ENCODE data around the gene WASL.

Gene WASL

DNA sequence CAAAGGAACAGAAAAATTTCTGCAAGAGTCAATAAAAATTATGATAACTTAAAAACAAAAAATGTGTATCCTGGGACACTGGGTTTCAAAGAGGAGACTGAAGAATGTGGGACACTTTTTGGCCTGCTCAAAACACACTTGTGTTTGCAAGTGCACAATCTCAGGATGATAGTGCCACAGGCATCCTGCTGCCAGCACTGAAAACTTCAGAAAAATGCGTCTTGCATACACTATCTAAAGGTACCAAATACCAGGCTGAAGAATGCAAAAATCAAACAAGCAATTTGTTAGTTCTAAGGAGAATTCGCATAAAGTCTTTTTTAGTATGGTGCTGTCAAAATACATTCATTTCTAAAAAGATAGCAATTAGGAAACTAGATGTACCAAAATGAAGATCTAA lies 38.1 kb downstream of the WASL start:
- no peak for TF ChIP-seq GATA3 (IDR thresholded peaks at IDR 0.05; ENCODE audit: low read depth, low read length)
- no peak for TF ChIP-seq GATA2 (IDR thresholded peaks at IDR 0.05; ENCODE audit: low read depth, low read length)

DNA sequence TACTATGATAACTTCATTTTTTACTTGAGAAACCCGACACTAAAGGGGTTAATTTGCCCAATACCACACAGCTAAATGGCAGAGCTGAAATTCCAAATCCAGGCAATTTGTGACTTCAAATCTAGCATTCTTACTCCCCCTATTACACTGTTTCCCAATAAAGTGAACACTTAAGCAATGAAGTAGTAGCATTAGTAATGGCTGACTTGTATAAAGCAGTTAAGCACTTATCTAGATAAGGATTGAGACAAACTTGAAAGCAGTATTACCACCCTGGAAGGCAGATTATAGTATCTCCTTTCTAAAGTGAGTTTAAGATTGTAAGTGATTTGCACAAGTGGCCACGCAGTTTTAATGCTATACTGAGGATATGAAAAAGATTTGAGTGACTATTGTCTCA lies 39.3 kb downstream of the WASL start:
- TF ChIP-seq GATA3 (IDR thresholded peaks at IDR 0.05; ENCODE audit: low read depth, low read length) (no peak), GATA2 (IDR thresholded peaks at IDR 0.05; ENCODE audit: low read depth, low read length) (no peak)

DNA sequence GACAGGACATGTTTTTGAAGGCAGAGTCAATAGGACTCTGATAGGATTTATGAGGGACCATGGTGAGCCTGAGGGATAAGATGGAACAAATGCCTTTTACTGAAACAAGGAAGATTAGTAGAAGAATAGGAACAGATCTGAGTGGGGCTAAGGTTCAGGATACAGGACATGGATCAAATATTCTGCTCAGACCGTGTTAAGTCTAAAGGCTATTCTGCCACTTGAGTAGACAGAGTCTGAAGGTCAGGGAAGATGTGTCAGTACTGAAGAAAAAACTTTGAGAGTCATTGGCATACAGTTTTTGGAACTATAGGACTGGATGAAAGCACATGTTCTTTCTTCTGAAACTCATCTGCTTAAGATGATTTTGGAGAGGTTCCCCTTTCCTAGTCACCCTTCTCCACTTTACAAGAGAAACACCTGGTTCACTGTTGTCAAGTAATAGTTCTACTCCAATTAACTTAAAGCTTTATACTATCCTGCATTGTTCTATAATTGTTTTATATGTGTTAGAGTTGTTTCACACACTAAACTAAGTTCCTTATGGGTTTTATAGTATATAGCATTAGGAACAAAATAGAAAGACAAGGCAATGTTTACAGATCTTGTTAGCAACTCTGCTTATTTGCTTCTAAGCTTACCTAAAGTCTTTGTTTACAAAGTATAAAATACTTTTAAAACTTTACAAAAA lies 43.4 kb downstream of the WASL start:
- TF ChIP-seq GATA3 (IDR thresholded peaks at IDR 0.05; ENCODE audit: low read depth, low read length) = no peak
- TF ChIP-seq GATA2 (IDR thresholded peaks at IDR 0.05; ENCODE audit: low read depth, low read length) = no peak

DNA sequence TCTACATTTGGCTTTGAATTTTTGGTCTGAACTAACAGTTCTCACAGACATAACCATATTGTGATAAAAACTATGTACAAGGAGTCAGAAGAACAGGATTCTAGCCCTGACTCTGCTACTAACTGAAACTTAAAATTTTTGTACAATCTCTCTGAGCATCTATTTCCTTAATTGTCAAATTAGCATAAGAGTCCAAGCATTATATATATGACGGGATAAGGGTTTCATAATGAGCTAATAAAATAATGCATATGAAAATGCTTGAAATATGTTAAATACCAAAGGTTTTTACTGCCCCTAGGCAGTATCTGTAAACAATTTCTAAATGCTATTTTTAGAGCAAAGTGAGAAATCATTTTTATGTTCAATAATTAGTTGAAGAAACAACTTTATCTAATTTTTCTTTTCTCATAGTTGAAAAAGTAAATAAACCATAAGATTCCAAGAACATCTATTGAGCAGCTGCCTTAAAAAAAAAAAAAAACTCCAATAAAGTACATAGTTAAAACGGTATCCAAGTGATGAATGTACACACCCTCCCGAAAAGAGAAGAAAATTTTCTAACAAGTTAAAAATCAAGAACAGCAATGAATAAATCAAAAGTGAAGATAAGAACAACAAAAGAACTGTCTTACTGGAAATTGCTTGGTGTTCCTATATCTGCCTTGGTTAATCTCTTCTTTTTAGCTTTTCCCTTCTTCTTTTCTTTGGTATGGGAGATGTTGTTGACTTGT lies 52.7 kb downstream of the WASL start:
- TF ChIP-seq GATA3 (IDR thresholded peaks at IDR 0.05; ENCODE audit: low read depth, low read length) (no peak), GATA2 (IDR thresholded peaks at IDR 0.05; ENCODE audit: low read depth, low read length) (no peak)

DNA sequence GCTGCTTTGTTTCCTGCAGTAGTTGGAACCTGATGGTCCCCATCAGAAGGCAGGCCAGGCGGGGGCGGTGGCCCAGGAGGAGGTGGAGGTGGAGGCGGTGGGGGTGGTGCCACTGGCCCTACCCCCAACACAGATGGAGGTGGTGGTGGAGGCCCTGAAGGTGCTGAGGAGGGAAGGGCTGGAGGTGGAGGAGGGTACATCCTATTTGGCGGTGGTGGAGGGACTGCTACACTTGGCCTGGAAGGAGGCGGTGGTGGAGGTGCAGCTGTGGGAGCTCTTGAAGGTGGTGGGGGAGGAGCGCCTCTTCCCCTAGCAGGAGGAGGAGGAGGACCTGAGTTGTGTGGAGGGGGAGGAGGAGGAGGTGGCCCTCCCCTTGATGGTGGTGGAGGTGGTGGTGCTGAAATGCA lies 56.3 kb downstream of the WASL start:
- TF ChIP-seq GATA3 (IDR thresholded peaks at IDR 0.05; ENCODE audit: low read depth, low read length) (no peak), GATA2 (IDR thresholded peaks at IDR 0.05; ENCODE audit: low read depth, low read length) (no peak)

DNA sequence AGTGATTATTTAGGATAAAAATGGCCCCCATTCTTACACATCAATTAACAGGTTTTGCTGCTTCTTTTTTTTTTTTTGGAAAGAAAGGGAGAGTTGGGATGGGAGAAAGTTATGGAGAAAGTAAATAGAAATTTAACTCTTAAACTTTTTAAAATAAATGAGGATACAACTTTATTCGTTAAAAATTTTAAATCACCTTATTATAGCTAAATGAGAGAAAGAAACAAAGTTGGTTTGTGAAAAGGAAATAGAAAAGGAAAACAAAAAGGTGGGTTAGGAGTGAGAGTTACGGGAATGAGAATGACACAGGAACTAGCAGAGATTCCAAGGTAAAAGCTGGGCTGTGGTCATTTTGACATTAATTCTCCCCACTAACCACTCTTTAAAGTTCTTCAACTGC lies 58.3 kb downstream of the WASL start:
- TF ChIP-seq GATA3 (IDR thresholded peaks at IDR 0.05; ENCODE audit: low read depth, low read length) (no peak), GATA2 (IDR thresholded peaks at IDR 0.05; ENCODE audit: low read depth, low read length) (no peak)

DNA sequence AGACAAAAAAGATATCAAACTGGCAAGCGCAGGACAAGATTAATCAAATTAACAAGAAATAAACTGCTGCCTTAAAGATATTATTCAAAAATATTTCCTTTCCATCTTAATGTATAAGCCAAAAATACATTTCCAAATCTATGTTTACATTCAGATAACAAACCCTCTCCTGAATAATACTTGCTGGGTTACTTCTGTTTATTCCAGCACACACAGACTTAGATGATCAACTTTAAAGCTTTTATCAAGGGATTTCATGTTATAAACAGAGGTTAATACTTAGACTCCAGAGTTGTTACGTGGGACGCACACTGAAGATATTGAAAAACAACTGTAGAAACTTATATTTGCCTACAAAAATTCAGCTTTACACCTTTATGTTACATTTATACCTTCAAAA lies 59.6 kb downstream of the WASL start:
- no peak for TF ChIP-seq GATA2 (IDR thresholded peaks at IDR 0.05; ENCODE audit: low read depth, low read length)
- no peak for TF ChIP-seq GATA3 (IDR thresholded peaks at IDR 0.05; ENCODE audit: low read depth, low read length)

DNA sequence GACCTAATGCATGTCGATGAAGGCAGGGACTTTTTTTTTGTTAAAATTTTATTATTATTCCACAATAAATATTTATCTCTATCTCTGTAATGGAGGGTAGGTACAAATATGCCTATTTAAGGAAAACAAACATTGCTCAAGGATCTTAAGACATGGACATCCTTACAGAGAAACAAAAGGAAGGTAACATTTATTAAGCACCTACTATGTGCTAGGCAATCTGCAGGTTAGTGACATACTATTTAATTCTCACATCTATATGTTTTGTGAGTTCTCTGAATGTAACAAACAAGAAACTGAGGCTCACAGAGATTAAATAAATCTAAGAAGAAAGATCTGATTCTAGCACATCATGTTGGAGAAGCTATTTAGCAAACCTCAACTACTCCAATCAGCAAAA lies 61.1 kb downstream of the WASL start:
- TF ChIP-seq GATA2 (IDR thresholded peaks at IDR 0.05; ENCODE audit: low read depth, low read length) (no peak), GATA3 (IDR thresholded peaks at IDR 0.05; ENCODE audit: low read depth, low read length) (no peak)

DNA sequence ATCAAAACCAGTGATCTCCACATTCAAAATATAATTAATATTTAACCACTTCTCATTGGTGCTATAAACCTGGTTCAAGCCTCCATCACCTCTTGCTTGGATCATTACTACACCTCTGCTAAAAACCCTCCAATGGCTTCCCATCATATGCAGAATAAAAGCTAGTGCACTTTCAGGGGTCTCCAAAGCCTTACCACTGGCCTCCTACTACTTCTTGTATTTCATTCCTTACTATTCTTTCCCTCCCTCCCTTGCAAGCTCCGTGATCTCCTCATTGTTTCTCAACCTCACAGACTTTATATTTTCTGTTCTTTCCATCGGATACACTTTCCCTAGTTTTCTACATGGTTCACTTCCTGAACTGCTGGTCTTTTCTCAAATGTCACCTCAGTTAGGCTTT lies 61.6 kb downstream of the WASL start:
- TF ChIP-seq GATA3 (IDR thresholded peaks at IDR 0.05; ENCODE audit: low read depth, low read length) (no peak), GATA2 (IDR thresholded peaks at IDR 0.05; ENCODE audit: low read depth, low read length) (no peak)

DNA sequence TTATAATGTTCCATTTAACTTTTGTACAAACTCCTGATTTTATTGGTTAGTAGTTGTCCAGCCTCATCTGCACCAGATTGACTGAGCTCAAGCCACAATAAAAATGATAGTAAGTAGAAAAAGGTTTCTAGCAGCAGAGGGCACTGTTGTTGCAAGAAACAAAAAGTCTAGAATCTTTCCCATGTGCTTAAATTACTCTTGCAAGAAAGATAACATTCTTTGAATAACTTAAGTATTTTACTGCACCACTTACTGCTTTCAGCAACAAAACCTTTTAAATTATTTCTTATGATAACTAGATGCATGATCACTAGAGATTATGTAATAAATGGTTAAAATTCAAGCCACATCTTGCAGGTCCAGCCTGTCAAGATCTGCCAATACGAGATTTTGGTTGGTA lies 66.1 kb downstream of the WASL start:
- TF ChIP-seq GATA3 (IDR thresholded peaks at IDR 0.05; ENCODE audit: low read depth, low read length) = no peak
- TF ChIP-seq GATA2 (IDR thresholded peaks at IDR 0.05; ENCODE audit: low read depth, low read length) = no peak

DNA sequence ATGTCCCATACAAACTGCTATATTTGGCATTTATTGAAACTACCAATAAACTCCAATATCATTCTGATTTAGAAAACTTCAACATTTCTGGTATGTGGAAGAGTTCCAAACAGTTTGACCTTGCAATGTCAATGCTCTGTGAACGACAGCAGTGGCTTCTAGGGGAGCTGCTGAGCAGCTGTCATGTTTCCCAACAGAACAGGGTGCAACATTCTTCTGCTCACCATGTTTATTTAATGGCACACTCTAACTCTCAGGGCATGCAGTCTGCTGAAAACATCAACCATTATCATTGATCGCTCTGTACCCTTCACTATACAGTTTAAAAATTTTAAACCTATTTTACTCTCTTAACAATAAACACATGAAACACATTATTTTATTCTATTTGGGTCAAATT lies 67.2 kb downstream of the WASL start:
- TF ChIP-seq GATA2 (IDR thresholded peaks at IDR 0.05; ENCODE audit: low read depth, low read length) = no peak
- no peak for TF ChIP-seq GATA3 (IDR thresholded peaks at IDR 0.05; ENCODE audit: low read depth, low read length)

DNA sequence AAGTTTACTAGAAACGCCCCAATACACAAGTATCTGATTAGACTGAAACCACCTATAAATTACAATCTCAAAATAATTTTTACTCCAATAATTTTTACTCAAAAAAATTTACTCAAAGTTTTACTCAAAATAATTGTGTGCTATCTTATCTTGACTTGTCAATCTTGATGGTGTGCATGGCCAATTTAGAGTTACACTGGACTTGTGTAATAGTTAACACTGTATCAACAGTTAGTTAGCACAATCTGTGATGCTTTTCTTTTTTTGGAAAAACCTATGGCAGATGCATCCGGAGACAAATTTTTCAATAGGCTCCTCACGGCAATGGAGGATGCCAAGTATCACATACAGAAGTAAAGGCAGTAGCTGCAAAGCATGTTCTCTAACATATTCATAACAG lies 68.2 kb downstream of the WASL start:
- TF ChIP-seq GATA3 (IDR thresholded peaks at IDR 0.05; ENCODE audit: low read depth, low read length) = peak; percentile 89
- TF ChIP-seq GATA2 (IDR thresholded peaks at IDR 0.05; ENCODE audit: low read depth, low read length) = peak; percentile 31; the same call in 1 of the 2 replicates

DNA sequence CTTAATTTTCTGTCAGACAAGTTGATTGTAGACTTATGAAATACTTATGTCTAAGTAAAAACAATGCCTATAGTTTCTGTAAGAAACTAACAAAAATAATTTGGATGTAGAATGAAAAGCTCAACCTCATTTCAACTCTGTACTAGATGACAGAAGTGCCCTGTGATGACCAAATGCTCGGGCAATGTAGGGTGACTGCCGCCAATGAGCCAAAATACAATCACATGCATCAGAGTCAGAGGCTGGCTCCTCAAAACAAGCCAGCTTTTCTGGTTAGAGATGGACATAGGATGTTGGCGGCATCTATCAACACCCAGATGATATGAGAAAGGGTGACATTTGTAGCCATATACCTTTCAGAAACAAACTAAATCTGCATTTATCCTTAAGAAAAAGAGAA lies 69.2 kb downstream of the WASL start:
- TF ChIP-seq GATA3 (IDR thresholded peaks at IDR 0.05; ENCODE audit: low read depth, low read length) (no peak), GATA2 (IDR thresholded peaks at IDR 0.05; ENCODE audit: low read depth, low read length) (no peak)

DNA sequence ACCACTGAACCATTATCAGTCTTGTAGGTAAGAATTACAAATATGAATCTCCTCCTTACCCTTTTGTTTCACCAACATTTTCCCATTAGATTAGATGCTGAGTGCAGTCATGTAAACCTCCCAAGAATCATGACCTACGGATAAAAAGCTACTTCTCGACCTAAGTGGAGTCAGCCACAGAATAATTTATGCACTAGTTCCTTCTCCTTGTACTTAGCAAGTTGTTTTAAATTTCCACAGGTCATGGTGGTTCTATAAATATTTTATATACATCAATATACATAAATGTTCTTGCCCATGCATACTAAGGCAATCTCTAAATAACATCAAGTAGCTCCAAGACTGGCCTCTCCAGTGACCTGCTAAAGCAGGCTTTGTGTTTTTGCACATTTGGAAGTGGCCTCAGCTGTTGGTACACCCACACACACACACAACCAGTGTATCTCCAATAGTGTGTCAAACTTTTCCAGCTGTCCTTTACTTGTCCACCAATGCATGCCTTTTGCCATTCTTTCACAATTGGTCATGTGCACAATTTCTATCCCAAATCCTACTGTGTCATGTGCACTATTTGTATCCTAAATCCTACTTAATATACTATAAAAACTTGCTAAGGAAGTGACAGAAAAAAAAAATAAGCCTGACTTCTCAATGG lies 71.6 kb downstream of the WASL start:
- TF ChIP-seq GATA3 (IDR thresholded peaks at IDR 0.05; ENCODE audit: low read depth, low read length) (no peak), GATA2 (IDR thresholded peaks at IDR 0.05; ENCODE audit: low read depth, low read length) (no peak)

DNA sequence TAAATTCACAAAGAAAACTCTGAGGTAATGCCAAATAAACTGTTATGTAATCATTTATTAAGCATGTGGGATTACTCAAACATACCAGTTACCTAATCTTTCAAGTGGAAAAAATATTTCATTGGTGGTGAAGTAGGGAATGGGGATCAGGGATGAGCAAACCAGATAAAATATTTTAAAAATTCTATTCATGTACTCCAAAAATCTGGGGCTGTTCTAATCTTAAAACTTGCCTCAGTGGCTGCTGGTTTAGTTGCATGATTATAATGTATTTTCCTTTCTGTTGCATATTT lies 73.7 kb downstream of the WASL start:
- no peak for TF ChIP-seq GATA3 (IDR thresholded peaks at IDR 0.05; ENCODE audit: low read depth, low read length)
- TF ChIP-seq GATA2 (IDR thresholded peaks at IDR 0.05; ENCODE audit: low read depth, low read length) = no peak
